ENCODE data around the gene ELAVL2. TPM values are rescaled to one million over a fixed set of nuclear protein-coding genes. Genes with fewer than 3 reads are reported as not detected.

Gene ELAVL2
- total RNA-seq, 1 donor from 2014 or later = 21.1 TPM

DNA sequence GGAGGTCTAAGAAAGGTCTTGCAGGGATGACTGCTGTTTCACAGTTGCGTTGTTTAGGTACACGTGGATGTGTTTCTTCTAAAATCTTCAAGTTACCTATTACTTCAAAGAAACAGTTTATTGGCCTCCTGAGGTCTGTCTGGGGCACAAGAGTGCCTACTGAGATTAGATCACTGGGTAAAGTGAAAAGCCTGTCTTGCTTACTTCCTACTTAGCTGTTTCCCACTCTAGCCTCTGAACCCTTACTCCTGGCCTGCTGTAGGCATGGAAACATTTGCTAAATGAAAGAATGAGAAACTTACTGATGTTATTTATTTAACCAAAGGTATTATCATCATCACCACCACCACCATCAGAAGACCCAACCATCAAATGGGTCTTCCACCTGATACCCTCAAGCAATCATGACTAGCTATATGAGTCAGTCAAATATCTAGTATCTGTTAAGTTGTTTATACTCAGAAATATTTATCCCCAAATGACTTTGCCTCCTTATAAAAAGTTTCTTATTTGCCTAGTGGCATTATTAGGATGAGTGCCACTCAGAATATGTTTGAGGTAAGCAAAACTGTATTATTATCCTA is 92.5 kb downstream of the ELAVL2 start:
- Mint-ChIP-seq H3K27me3 (ENCODE audit: insufficient read depth, low read depth) (no peaks in the 10 kb centered on the region), H3K36me3 (peaks cover under 1% of the 10 kb centered on the region), H3K9me3 (no peaks in the 10 kb centered on the region), H3K27ac (no peak overlapping the region), H3K4me3 (no peak overlapping the region), H3K4me1 (peaks cover 13% of the 10 kb centered on the region)
- DNase-seq (ENCODE audit: low spot score) = no peak
- H3K27ac ChIP-seq = no peak overlapping the region
- TF ChIP-seq, protein P1, sequence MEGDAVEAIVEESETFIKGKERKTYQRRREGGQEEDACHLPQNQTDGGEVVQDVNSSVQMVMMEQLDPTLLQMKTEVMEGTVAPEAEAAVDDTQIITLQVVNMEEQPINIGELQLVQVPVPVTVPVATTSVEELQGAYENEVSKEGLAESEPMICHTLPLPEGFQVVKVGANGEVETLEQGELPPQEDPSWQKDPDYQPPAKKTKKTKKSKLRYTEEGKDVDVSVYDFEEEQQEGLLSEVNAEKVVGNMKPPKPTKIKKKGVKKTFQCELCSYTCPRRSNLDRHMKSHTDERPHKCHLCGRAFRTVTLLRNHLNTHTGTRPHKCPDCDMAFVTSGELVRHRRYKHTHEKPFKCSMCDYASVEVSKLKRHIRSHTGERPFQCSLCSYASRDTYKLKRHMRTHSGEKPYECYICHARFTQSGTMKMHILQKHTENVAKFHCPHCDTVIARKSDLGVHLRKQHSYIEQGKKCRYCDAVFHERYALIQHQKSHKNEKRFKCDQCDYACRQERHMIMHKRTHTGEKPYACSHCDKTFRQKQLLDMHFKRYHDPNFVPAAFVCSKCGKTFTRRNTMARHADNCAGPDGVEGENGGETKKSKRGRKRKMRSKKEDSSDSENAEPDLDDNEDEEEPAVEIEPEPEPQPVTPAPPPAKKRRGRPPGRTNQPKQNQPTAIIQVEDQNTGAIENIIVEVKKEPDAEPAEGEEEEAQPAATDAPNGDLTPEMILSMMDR (IDR thresholded peaks at IDR 0.05) = no peak
- TF ChIP-seq EZH2phosphoT487 (IDR thresholded peaks at IDR 0.05) = no peak
- TF ChIP-seq EZH2 (IDR thresholded peaks at IDR 0.05) = no peak
- no peaks in the 10 kb centered on the region for H3F3A ChIP-seq (ENCODE audit: low read depth)
- no peaks in the 10 kb centered on the region for H3K36me3 ChIP-seq
- H3K27me3 ChIP-seq = no peaks in the 10 kb centered on the region
- no peak overlapping the region for H3K4me2 ChIP-seq
- no peak overlapping the region for H2AFZ ChIP-seq (replicated peaks)
- H3K9ac ChIP-seq = no peak overlapping the region
- H4K20me1 ChIP-seq (ENCODE audit: low read depth) = peaks cover 6% of the 10 kb centered on the region
- H3K9me3 ChIP-seq (ENCODE audit: low read depth) = no peaks in the 10 kb centered on the region
- no peak overlapping the region for H3K4me3 ChIP-seq
- peaks cover 19% of the 10 kb centered on the region for H3K79me2 ChIP-seq (ENCODE audit: low read depth)
- H3K4me1 ChIP-seq = peaks cover 41% of the 10 kb centered on the region

DNA sequence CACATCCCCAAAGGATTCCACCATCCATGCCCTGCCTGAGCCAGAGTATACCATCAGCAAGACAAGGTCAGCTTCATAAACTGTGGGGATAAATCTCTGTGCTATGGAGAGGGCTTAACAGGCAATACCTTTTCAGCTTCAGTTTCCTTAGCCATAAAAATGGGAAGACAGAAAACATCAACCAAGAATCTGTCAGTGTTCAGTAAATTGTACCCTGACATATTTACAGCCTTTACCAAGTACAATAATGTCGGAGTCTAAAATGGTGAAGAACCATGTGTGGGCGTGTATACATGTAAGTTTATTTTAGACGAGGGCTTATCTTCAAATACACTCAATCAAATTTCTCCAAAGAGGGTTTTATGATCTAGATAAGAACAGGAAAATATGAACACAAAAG is 94.7 kb downstream of the ELAVL2 start:
- Histone ChIP-seq H3K4me2 (no peak overlapping the region), H2AFZ (replicated peaks) (no peak overlapping the region), H3K27me3 (no peaks in the 10 kb centered on the region), H3K4me1 (peaks cover 21% of the 10 kb centered on the region), H3K9ac (no peak overlapping the region), H3K79me2 (ENCODE audit: low read depth) (peaks cover 18% of the 10 kb centered on the region), H3F3A (ENCODE audit: low read depth) (no peaks in the 10 kb centered on the region), H3K27ac (no peak overlapping the region), H3K4me3 (no peak overlapping the region), H3K9me3 (ENCODE audit: low read depth) (no peaks in the 10 kb centered on the region), H3K36me3 (no peaks in the 10 kb centered on the region), H4K20me1 (ENCODE audit: low read depth) (no peaks in the 10 kb centered on the region)
- no peak for DNase-seq (ENCODE audit: low spot score)
- H3K36me3 Mint-ChIP-seq = peaks cover 6% of the 10 kb centered on the region
- TF ChIP-seq, protein P1 (IDR thresholded peaks at IDR 0.05) = no peak
- no peak for TF ChIP-seq EZH2 (IDR thresholded peaks at IDR 0.05)
- TF ChIP-seq EZH2phosphoT487 (IDR thresholded peaks at IDR 0.05) = no peak
- no peaks in the 10 kb centered on the region for H3K9me3 Mint-ChIP-seq
- peaks cover 8% of the 10 kb centered on the region for H3K4me1 Mint-ChIP-seq
- H3K27me3 Mint-ChIP-seq (ENCODE audit: insufficient read depth, low read depth) = no peaks in the 10 kb centered on the region
- H3K27ac Mint-ChIP-seq = no peak overlapping the region
- H3K4me3 Mint-ChIP-seq = no peak overlapping the region

DNA sequence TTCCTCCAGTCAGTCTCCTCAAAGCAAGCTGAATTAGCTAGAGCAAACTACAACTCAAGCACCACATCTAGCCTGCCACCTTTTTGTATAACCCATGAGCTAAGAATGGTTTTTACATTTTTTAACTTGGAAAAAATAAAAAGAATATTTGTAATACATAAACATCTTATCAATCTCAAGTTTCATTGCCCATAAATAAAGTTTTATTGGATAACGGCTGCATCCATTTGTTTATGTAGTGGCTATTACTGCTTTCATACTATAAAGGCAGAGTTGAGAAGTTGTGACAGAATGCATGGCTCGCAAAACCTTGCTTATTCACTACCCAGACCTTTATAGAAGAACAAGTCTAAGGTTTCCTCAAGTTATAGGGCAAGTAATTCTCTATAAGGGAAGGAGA is 95.7 kb downstream of the ELAVL2 start:
- H3K9me3 ChIP-seq (ENCODE audit: low read depth) = no peaks in the 10 kb centered on the region
- H4K20me1 ChIP-seq (ENCODE audit: low read depth) = no peaks in the 10 kb centered on the region
- no peaks in the 10 kb centered on the region for H3K27me3 Mint-ChIP-seq (ENCODE audit: insufficient read depth, low read depth)
- H3K4me1 ChIP-seq = peaks cover 11% of the 10 kb centered on the region
- peaks cover 6% of the 10 kb centered on the region for H3K36me3 Mint-ChIP-seq
- H3K36me3 ChIP-seq = no peaks in the 10 kb centered on the region
- no peak overlapping the region for H2AFZ ChIP-seq (replicated peaks)
- H3K27ac ChIP-seq = no peak overlapping the region
- H3K4me3 Mint-ChIP-seq = no peak overlapping the region
- TF ChIP-seq EZH2 (IDR thresholded peaks at IDR 0.05) (no peak), EZH2phosphoT487 (IDR thresholded peaks at IDR 0.05) (no peak)
- TF ChIP-seq, protein P1 (IDR thresholded peaks at IDR 0.05) = no peak
- no peak overlapping the region for H3K4me2 ChIP-seq
- H3K79me2 ChIP-seq (ENCODE audit: low read depth) = peaks cover 12% of the 10 kb centered on the region
- no peak overlapping the region for H3K4me3 ChIP-seq
- H3K9me3 Mint-ChIP-seq = no peaks in the 10 kb centered on the region
- H3K4me1 Mint-ChIP-seq = peaks cover 2% of the 10 kb centered on the region
- H3F3A ChIP-seq (ENCODE audit: low read depth) = no peaks in the 10 kb centered on the region
- no peak overlapping the region for H3K27ac Mint-ChIP-seq
- DNase-seq (ENCODE audit: low spot score) = no peak
- no peak overlapping the region for H3K9ac ChIP-seq
- no peaks in the 10 kb centered on the region for H3K27me3 ChIP-seq
